Neutrophil (primary cell): Measurements from ENCODE around the gene RSF1.

Experiments used
- H3K27ac ChIP-seq: fragments of 200-600 bp; sonication (generic); 2 replicates; pipeline ENCODE4 v1.5.1; 2016; ENCODE audit warnings: mild to moderate bottlenecking, moderate library complexity
- H3K27me3 ChIP-seq: fragments of 200-600 bp; sonication (generic); 2 replicates; pipeline ENCODE4 v1.6.0; 2016; ENCODE audit warnings: mild to moderate bottlenecking
- H3K36me3 ChIP-seq: fragments of 200-600 bp; sonication (generic); 2 replicates; pipeline ENCODE4 v1.5.1; 2017
- H3K4me1 ChIP-seq, 2 experiments: fragments of 200-600 bp in 1 of 2; sonication (generic) in 1 of 2; 1 replicate in 1 of 2; 2 replicates in 1 of 2; pipeline versions ENCODE4 v1.5.1 to v1.6.1; 2013 to 2016; ENCODE audit warnings: low read depth in 1 of 2, low read length in 1 of 2, mild to moderate bottlenecking in 1 of 2, moderate library complexity in 1 of 2; ENCODE audit not compliant: control insufficient read depth in 1 of 2, insufficient read depth in 1 of 2
- H3K4me3 ChIP-seq, 2 experiments: fragments of 200-600 bp in 1 of 2; sonication (generic) in 1 of 2; 1 replicate in 1 of 2; 2 replicates in 1 of 2; pipeline ENCODE4 v1.5.1; 2013 to 2016; ENCODE audit warnings: low read depth in 1 of 2, low read length in 1 of 2, mild to moderate bottlenecking in 1 of 2, moderate library complexity in 1 of 2
- H3K9me3 ChIP-seq: fragments of 200-600 bp; sonication (generic); 2 replicates; pipeline ENCODE4 v1.5.1; 2016
- CTCF ChIP-seq: fragments of 200-600 bp; sonication (generic); IDR thresholded peaks from 2 replicates; pipeline ENCODE4 v1.5.1; 2016; ENCODE audit warnings: antibody characterized with exemption

Gene RSF1

GRCh38 chr11:77747381-77747969 lies 73.0 kb downstream of the RSF1 start:
- Histone ChIP-seq H3K4me1 (no peaks in the 10 kb centered on the region), H3K9me3 (no peaks in the 10 kb centered on the region), H3K27ac (no peak overlapping the region), H3K27me3 (no peaks in the 10 kb centered on the region), H3K36me3 (no peaks in the 10 kb centered on the region), H3K4me3 (no peak overlapping the region)
- no peak for TF ChIP-seq CTCF

- no peak overlapping the region for H3K27ac ChIP-seq
- no peaks in the 10 kb centered on the region for H3K9me3 ChIP-seq
- H3K27me3 ChIP-seq, result no peaks in the 10 kb centered on the region
- peaks cover 33% of the 10 kb centered on the region for H3K36me3 ChIP-seq
- TF ChIP-seq CTCF, result no peak
- H3K4me3 ChIP-seq, result no peak overlapping the region
- no peaks in the 10 kb centered on the region for H3K4me1 ChIP-seq
Observed at GRCh38 chr11:77736473-77736872, 84.0 kb downstream of the RSF1 start.

- H3K4me3 ChIP-seq, result no peak overlapping the region
- H3K27ac ChIP-seq, result no peak overlapping the region
- no peak for TF ChIP-seq CTCF
- H3K27me3 ChIP-seq, result no peaks in the 10 kb centered on the region
- H3K9me3 ChIP-seq, result no peaks in the 10 kb centered on the region
- H3K4me1 ChIP-seq, result no peaks in the 10 kb centered on the region
- peaks cover 21% of the 10 kb centered on the region for H3K36me3 ChIP-seq
Observed at GRCh38 chr11:77734890-77735289, 85.6 kb downstream of the RSF1 start.

GRCh38 chr11:77732143-77732542 lies 88.4 kb downstream of the RSF1 start:
- TF ChIP-seq CTCF, result no peak
- Histone ChIP-seq H3K9me3 (no peaks in the 10 kb centered on the region), H3K36me3 (peaks cover 7% of the 10 kb centered on the region), H3K4me1 (no peaks in the 10 kb centered on the region), H3K27ac (no peak overlapping the region), H3K4me3 (no peak overlapping the region), H3K27me3 (no peaks in the 10 kb centered on the region)

- peaks cover 7% of the 10 kb centered on the region for H3K36me3 ChIP-seq
- no peak overlapping the region for H3K27ac ChIP-seq
- no peak for TF ChIP-seq CTCF
- no peaks in the 10 kb centered on the region for H3K4me1 ChIP-seq
- no peaks in the 10 kb centered on the region for H3K27me3 ChIP-seq
- H3K4me3 ChIP-seq, result no peak overlapping the region
- H3K9me3 ChIP-seq, result no peaks in the 10 kb centered on the region
Observed at GRCh38 chr11:77730789-77731188, 89.7 kb downstream of the RSF1 start.

- no peak overlapping the region for H3K27ac ChIP-seq
- H3K9me3 ChIP-seq, result no peaks in the 10 kb centered on the region
- H3K4me3 ChIP-seq, result no peak overlapping the region
- H3K36me3 ChIP-seq, result peaks cover 12% of the 10 kb centered on the region
- TF ChIP-seq CTCF, result no peak
- H3K27me3 ChIP-seq, result no peaks in the 10 kb centered on the region
- no peaks in the 10 kb centered on the region for H3K4me1 ChIP-seq
Observed at GRCh38 chr11:77729063-77729462, 91.5 kb downstream of the RSF1 start.
